ENCODE data around the gene GPX2.
"Not testable (repeated sequence)": the region's sequence is repeated elsewhere in the genome, so short reads cannot be mapped to it uniquely, and the experiment has no call there.

GPX2 gene

GRCh38 chr14:64938972-64939816, 3.4 kb downstream of the GPX2 start:
- no peak for DNase-seq

GRCh38 chr14:64937821-64938193, 4.7 kb downstream of the GPX2 start:
- DNase-seq = no peak

GRCh38 chr14:64937171-64937820, 5.2 kb downstream of the GPX2 start:
- no peak for DNase-seq

- DNase-seq = no peak
Observed at GRCh38 chr14:64935508-64935907, 7.0 kb downstream of the GPX2 start.

- DNase-seq = no peak
Observed at GRCh38 chr14:64934338-64934929, 8.1 kb downstream of the GPX2 start.

GRCh38 chr14:64932231-64932630, 10.3 kb downstream of the GPX2 start:
- DNase-seq = no peak

- DNase-seq = no peak
Observed at GRCh38 chr14:64931123-64931522, 11.4 kb downstream of the GPX2 start.

GRCh38 chr14:64930085-64930843, 12.3 kb downstream of the GPX2 start:
- DNase-seq = no peak

- no peak for DNase-seq
Observed at GRCh38 chr14:64929014-64929359, 13.6 kb downstream of the GPX2 start.

GRCh38 chr14:64928239-64929013, 14.1 kb downstream of the GPX2 start:
- no peak for DNase-seq

- DNase-seq = no peak
Observed at GRCh38 chr14:64927031-64927430, 15.5 kb downstream of the GPX2 start.

GRCh38 chr14:64926398-64926995, 16.0 kb downstream of the GPX2 start:
- no peak for DNase-seq

- no peak for DNase-seq
Observed at GRCh38 chr14:64923015-64923414, 19.5 kb downstream of the GPX2 start.

- DNase-seq = no peak
Observed at GRCh38 chr14:64920465-64920864, 22.1 kb downstream of the GPX2 start.

GRCh38 chr14:64919618-64920017, 22.9 kb downstream of the GPX2 start:
- no peak for DNase-seq

GRCh38 chr14:64919215-64919614, 23.3 kb downstream of the GPX2 start:
- no peak for DNase-seq

GRCh38 chr14:64918216-64918615, 24.3 kb downstream of the GPX2 start:
- no peak for DNase-seq

GRCh38 chr14:64915797-64916196, 26.7 kb downstream of the GPX2 start:
- DNase-seq = peak; percentile 76 to 85

- no peak for DNase-seq
Observed at GRCh38 chr14:64915029-64915424, 27.5 kb downstream of the GPX2 start.

- DNase-seq = peak; percentile 100
Observed at GRCh38 chr14:64914237-64915028, 28.1 kb downstream of the GPX2 start, which contains the start of gene CHURC1. TSS of gene CHURC1 (plus strand) at chr14:64914455. CDS start at chr14:64914496, 41 bp downstream.

- DNase-seq = not testable (repeated sequence)
Observed at GRCh38 chr14:64913477-64913876, 29.1 kb downstream of the GPX2 start.

Measured in inflammatory macrophage (primary cell).